ENCODE measurements around the gene BABAM2. TPM values are rescaled to one million over a fixed set of nuclear protein-coding genes. Genes with fewer than 3 reads are reported as not detected.

The BABAM2 gene
- total and polyA plus RNA-seq, 2 experiments from 2014 or later: 17.8 to 21.5 TPM

- Mint-ChIP-seq H3K9me3 (no peaks in the 10 kb centered on the region; the same call in 2 of the 3 replicates), H3K27me3 (ENCODE audit: insufficient read depth, low read depth, poor library complexity) (no peaks in the 10 kb centered on the region), H3K4me3 (no peak overlapping the region), H3K36me3 (ENCODE audit: low read depth) (peaks cover 8% of the 10 kb centered on the region; the same call in 2 of the 3 replicates), H3K4me1 (no peaks in the 10 kb centered on the region), H3K27ac (no peak overlapping the region)
- no peak for DNase-seq (ENCODE audit: low spot score)
- no peaks in the 10 kb centered on the region for H3K4me1 ChIP-seq (ENCODE audit: insufficient read depth)
- no peaks in the 10 kb centered on the region for H3K9me2 ChIP-seq (ENCODE audit: insufficient read depth)
- TF ChIP-seq, protein P1, sequence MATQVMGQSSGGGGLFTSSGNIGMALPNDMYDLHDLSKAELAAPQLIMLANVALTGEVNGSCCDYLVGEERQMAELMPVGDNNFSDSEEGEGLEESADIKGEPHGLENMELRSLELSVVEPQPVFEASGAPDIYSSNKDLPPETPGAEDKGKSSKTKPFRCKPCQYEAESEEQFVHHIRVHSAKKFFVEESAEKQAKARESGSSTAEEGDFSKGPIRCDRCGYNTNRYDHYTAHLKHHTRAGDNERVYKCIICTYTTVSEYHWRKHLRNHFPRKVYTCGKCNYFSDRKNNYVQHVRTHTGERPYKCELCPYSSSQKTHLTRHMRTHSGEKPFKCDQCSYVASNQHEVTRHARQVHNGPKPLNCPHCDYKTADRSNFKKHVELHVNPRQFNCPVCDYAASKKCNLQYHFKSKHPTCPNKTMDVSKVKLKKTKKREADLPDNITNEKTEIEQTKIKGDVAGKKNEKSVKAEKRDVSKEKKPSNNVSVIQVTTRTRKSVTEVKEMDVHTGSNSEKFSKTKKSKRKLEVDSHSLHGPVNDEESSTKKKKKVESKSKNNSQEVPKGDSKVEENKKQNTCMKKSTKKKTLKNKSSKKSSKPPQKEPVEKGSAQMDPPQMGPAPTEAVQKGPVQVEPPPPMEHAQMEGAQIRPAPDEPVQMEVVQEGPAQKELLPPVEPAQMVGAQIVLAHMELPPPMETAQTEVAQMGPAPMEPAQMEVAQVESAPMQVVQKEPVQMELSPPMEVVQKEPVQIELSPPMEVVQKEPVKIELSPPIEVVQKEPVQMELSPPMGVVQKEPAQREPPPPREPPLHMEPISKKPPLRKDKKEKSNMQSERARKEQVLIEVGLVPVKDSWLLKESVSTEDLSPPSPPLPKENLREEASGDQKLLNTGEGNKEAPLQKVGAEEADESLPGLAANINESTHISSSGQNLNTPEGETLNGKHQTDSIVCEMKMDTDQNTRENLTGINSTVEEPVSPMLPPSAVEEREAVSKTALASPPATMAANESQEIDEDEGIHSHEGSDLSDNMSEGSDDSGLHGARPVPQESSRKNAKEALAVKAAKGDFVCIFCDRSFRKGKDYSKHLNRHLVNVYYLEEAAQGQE (IDR thresholded peaks at IDR 0.05; ENCODE audit: unreplicated experiment): no peak
- TF ChIP-seq POLR2AphosphoS5 (IDR thresholded peaks at IDR 0.05; ENCODE audit: low read depth) (no peak), EZH2 (IDR thresholded peaks at IDR 0.05; ENCODE audit: low read depth, unreplicated experiment) (no peak), STAT1 (IDR thresholded peaks at IDR 0.05; ENCODE audit: unreplicated experiment) (no peak), EZH2phosphoT487 (IDR thresholded peaks at IDR 0.05; ENCODE audit: unreplicated experiment) (no peak)
- TF ChIP-seq, protein P2, sequence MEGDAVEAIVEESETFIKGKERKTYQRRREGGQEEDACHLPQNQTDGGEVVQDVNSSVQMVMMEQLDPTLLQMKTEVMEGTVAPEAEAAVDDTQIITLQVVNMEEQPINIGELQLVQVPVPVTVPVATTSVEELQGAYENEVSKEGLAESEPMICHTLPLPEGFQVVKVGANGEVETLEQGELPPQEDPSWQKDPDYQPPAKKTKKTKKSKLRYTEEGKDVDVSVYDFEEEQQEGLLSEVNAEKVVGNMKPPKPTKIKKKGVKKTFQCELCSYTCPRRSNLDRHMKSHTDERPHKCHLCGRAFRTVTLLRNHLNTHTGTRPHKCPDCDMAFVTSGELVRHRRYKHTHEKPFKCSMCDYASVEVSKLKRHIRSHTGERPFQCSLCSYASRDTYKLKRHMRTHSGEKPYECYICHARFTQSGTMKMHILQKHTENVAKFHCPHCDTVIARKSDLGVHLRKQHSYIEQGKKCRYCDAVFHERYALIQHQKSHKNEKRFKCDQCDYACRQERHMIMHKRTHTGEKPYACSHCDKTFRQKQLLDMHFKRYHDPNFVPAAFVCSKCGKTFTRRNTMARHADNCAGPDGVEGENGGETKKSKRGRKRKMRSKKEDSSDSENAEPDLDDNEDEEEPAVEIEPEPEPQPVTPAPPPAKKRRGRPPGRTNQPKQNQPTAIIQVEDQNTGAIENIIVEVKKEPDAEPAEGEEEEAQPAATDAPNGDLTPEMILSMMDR (conservative IDR thresholded peaks at IDR 0.05; ENCODE audit: low read depth in 2 of 2): no peak
- H3K36me3 ChIP-seq (ENCODE audit: insufficient read depth): no peaks in the 10 kb centered on the region
- no peaks in the 10 kb centered on the region for H3K27me3 ChIP-seq (ENCODE audit: insufficient read depth)
- no peaks in the 10 kb centered on the region for H4K20me1 ChIP-seq (replicated peaks; ENCODE audit: insufficient read depth)
- H3F3A ChIP-seq (replicated peaks; ENCODE audit: low read depth): no peaks in the 10 kb centered on the region
- ATAC-seq: no peak
- H3K4me2 ChIP-seq: no peak overlapping the region
- no peak overlapping the region for H3K27ac ChIP-seq (ENCODE audit: low read depth)
- no peak overlapping the region for H2AFZ ChIP-seq
- no peak overlapping the region for H3K4me3 ChIP-seq
- H3K79me2 ChIP-seq (replicated peaks; ENCODE audit: insufficient read depth): no peaks in the 10 kb centered on the region
Observed at GRCh38 chr2:28000287-28000686, 109.8 kb downstream of the BABAM2 start.

GRCh38 chr2:28002181-28002580, 111.7 kb downstream of the BABAM2 start:
- ATAC-seq: no peak
- H3K27ac Mint-ChIP-seq: no peak overlapping the region
- Histone ChIP-seq H3K27ac (ENCODE audit: low read depth) (no peak overlapping the region), H3K4me3 (no peak overlapping the region), H4K20me1 (replicated peaks; ENCODE audit: insufficient read depth) (no peaks in the 10 kb centered on the region), H3K4me2 (no peak overlapping the region), H3K36me3 (ENCODE audit: insufficient read depth) (no peaks in the 10 kb centered on the region), H3K9me2 (ENCODE audit: insufficient read depth) (no peaks in the 10 kb centered on the region), H3F3A (replicated peaks; ENCODE audit: low read depth) (no peaks in the 10 kb centered on the region), H2AFZ (no peak overlapping the region), H3K79me2 (replicated peaks; ENCODE audit: insufficient read depth) (no peaks in the 10 kb centered on the region), H3K4me1 (ENCODE audit: insufficient read depth) (no peaks in the 10 kb centered on the region), H3K27me3 (ENCODE audit: insufficient read depth) (no peaks in the 10 kb centered on the region)
- peaks cover 5% of the 10 kb centered on the region; the same call in 2 of the 3 replicates for H3K36me3 Mint-ChIP-seq (ENCODE audit: low read depth)
- H3K4me3 Mint-ChIP-seq: no peak overlapping the region
- no peak for DNase-seq (ENCODE audit: low spot score)
- H3K27me3 Mint-ChIP-seq (ENCODE audit: insufficient read depth, low read depth, poor library complexity): no peaks in the 10 kb centered on the region
- no peaks in the 10 kb centered on the region; the same call in 2 of the 3 replicates for H3K9me3 Mint-ChIP-seq
- no peaks in the 10 kb centered on the region for H3K4me1 Mint-ChIP-seq
- TF ChIP-seq STAT1 (IDR thresholded peaks at IDR 0.05; ENCODE audit: unreplicated experiment): no peak
- no peak for TF ChIP-seq ZNF114 (CRISPR knock-in tag; IDR thresholded peaks at IDR 0.05)
- TF ChIP-seq JUNB (IDR thresholded peaks at IDR 0.05; ENCODE audit: unreplicated experiment): no peak
- no peak for TF ChIP-seq ZNF331 (CRISPR knock-in tag; IDR thresholded peaks at IDR 0.05; ENCODE audit: low read depth)
- TF ChIP-seq, protein P3, sequence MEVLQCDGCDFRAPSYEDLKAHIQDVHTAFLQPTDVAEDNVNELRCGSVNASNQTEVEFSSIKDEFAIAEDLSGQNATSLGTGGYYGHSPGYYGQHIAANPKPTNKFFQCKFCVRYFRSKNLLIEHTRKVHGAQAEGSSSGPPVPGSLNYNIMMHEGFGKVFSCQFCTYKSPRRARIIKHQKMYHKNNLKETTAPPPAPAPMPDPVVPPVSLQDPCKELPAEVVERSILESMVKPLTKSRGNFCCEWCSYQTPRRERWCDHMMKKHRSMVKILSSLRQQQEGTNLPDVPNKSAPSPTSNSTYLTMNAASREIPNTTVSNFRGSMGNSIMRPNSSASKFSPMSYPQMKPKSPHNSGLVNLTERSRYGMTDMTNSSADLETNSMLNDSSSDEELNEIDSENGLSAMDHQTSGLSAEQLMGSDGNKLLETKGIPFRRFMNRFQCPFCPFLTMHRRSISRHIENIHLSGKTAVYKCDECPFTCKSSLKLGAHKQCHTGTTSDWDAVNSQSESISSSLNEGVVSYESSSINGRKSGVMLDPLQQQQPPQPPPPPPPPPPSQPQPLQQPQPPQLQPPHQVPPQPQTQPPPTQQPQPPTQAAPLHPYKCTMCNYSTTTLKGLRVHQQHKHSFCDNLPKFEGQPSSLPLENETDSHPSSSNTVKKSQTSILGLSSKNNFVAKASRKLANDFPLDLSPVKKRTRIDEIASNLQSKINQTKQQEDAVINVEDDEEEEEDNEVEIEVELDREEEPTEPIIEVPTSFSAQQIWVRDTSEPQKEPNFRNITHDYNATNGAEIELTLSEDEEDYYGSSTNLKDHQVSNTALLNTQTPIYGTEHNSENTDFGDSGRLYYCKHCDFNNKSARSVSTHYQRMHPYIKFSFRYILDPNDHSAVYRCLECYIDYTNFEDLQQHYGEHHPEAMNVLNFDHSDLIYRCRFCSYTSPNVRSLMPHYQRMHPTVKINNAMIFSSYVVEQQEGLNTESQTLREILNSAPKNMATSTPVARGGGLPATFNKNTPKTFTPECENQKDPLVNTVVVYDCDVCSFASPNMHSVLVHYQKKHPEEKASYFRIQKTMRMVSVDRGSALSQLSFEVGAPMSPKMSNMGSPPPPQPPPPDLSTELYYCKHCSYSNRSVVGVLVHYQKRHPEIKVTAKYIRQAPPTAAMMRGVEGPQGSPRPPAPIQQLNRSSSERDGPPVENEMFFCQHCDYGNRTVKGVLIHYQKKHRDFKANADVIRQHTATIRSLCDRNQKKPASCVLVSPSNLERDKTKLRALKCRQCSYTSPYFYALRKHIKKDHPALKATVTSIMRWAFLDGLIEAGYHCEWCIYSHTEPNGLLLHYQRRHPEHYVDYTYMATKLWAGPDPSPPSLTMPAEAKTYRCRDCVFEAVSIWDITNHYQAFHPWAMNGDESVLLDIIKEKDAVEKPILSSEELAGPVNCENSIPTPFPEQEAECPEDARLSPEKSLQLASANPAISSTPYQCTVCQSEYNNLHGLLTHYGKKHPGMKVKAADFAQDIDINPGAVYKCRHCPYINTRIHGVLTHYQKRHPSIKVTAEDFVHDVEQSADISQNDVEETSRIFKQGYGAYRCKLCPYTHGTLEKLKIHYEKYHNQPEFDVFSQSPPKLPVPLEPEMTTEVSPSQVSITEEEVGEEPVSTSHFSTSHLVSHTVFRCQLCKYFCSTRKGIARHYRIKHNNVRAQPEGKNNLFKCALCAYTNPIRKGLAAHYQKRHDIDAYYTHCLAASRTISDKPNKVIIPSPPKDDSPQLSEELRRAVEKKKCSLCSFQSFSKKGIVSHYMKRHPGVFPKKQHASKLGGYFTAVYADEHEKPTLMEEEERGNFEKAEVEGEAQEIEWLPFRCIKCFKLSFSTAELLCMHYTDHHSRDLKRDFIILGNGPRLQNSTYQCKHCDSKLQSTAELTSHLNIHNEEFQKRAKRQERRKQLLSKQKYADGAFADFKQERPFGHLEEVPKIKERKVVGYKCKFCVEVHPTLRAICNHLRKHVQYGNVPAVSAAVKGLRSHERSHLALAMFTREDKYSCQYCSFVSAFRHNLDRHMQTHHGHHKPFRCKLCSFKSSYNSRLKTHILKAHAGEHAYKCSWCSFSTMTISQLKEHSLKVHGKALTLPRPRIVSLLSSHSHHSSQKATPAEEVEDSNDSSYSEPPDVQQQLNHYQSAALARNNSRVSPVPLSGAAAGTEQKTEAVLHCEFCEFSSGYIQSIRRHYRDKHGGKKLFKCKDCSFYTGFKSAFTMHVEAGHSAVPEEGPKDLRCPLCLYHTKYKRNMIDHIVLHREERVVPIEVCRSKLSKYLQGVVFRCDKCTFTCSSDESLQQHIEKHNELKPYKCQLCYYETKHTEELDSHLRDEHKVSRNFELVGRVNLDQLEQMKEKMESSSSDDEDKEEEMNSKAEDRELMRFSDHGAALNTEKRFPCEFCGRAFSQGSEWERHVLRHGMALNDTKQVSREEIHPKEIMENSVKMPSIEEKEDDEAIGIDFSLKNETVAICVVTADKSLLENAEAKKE (CRISPR knock-in tag; IDR thresholded peaks at IDR 0.05): no peak
- no peak for TF ChIP-seq EZH2phosphoT487 (IDR thresholded peaks at IDR 0.05; ENCODE audit: unreplicated experiment)
